Transverse colon (tissue), 4 donors: ENCODE results near the gene PSMD14. TPM values are rescaled to one million over a fixed set of nuclear protein-coding genes. Genes with fewer than 3 reads are reported as not detected.

Source experiments
- DNase-seq: peaks from one replicate; pipeline ENCODE4 v3.0.0-alpha.2; 2019
- H3K27ac ChIP-seq, 4 donors: fragments of 200-600 bp; sonication (generic); 2 replicates each; pipeline ENCODE4 v1.5.1; 2016 to 2018; ENCODE audit warnings: inconsistent platforms in 4 of 4
- H3K27me3 ChIP-seq: fragments of 200-600 bp; sonication (generic); 2 replicates; pipeline ENCODE4 v1.5.1; 2017; ENCODE audit warnings: inconsistent platforms
- H3K36me3 ChIP-seq, 4 donors: fragments of 200-600 bp; sonication (generic); 2 replicates each; pipeline ENCODE4 v1.5.1; 2017 to 2019; ENCODE audit warnings: inconsistent platforms in 4 of 4
- H3K4me1 ChIP-seq, 4 donors: fragments of 200-600 bp; sonication (generic); 2 replicates each; pipeline ENCODE4 v1.5.1; 2017 to 2020; ENCODE audit warnings: inconsistent platforms in 4 of 4
- H3K4me3 ChIP-seq, 4 donors: fragments of 200-600 bp; sonication (generic); 1 replicate in 1 of 4; 2 replicates in 3 of 4; pipeline versions ENCODE4 v1.5.1 to v1.6.1; 2017 to 2019; ENCODE audit warnings: inconsistent platforms in 4 of 4
- H3K9me3 ChIP-seq, 2 donors: fragments of 200-600 bp; sonication (generic); 2 replicates each; pipeline ENCODE4 v1.5.1; 2017 to 2019; ENCODE audit warnings: inconsistent platforms in 2 of 2
- EP300 ChIP-seq: sonication (generic); formaldehyde crosslinking; IDR thresholded peaks from one replicate; pipeline ENCODE4 v1.6.1; 2017; ENCODE audit warnings: antibody characterized with exemption, low read depth
- POLR2A ChIP-seq: fragments of 450-650 bp; IDR thresholded peaks from one replicate; pipeline ENCODE4 v1.6.1; 2016; ENCODE audit warnings: antibody characterized with exemption, mild to moderate bottlenecking, moderate library complexity
- POLR2AphosphoS5 ChIP-seq, 3 donors: sonication (generic); formaldehyde crosslinking; IDR thresholded peaks; one replicate each; pipeline ENCODE4 v1.6.1; 2016; ENCODE audit warnings: antibody characterized with exemption in 3 of 3
- WGBS, 2 donors: methylation state at CpG; one replicate each; pipeline ENCODE4 v1.1.5; 2018; ENCODE audit warnings: low coverage in 1 of 2; 5-methylcytosine and 5-hydroxymethylcytosine counted together
- in situ Hi-C, 4 donors: fragments of 200-750 bp; cut with MboI; loops; one replicate each; pipeline versions ENCODE4 v1.15.0 to v1.15.1; 2017; ENCODE audit warnings: low sequenced_read_pairs in 3 of 4, low pct_ligation_motif_present in 1 of 4, low pct_unique_long_range_greater_than_20kb in 1 of 4
- intact Hi-C: fragments of 100-400 bp; cut with DNase I; formaldehyde crosslinking; loops from one replicate; pipeline ENCODE4 v1.15.1; 2023; ENCODE audit warnings: low total_unique reads
- total RNA-seq, 4 donors: library from RNA; depleted of rRNA; stranded (reverse); fragments of >200 nt; gene quantifications; one replicate each; pipeline ENCODE4 v1.1.0, GENCODE V29; 2016
- TF ChIP-seq, protein P1 (sequence below), 5 experiments: fragments of 200-600 bp in 3 of 5; fragments of 450-650 bp in 2 of 5; sonication (generic) in 3 of 5; IDR thresholded peaks; 1 replicate in 2 of 5; 2 replicates in 3 of 5; pipeline ENCODE4 v1.5.1; 2016 to 2017; ENCODE audit warnings: antibody characterized with exemption in 5 of 5, inconsistent platforms in 3 of 5, mild to moderate bottlenecking in 2 of 5, moderate library complexity in 1 of 5

The PSMD14 gene
- total RNA-seq, 4 donors from 2014 or later: 5.2 to 30.1 (median 22.6) TPM

DNA sequence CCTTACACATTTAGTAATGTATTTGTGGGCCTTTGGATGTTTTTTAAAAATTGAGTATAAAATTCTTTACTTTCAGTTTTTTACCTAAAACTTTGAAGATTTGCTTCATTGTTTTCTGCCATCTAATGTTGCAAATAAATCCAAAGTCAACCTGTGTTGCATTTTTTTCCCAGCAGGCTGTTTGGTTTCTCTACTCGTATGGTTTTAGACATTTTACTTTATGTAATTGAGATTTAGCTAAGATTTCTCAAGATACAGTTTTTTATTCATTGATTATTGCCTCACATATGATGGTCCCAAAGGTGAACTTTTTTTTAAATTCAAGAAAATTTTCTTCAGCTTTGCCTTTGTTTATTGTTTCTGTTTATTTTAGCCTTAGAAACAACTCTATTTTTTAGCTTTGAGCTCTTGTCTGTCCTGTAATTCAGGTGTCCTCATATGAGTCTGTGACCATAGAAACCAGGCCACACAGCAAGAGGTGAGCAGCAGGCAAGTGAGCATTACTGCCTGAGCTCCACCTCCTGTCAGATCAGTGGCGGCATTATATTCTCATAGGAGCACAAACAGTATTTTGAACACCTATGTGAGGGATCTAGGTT is 54.4 kb downstream of the PSMD14 start:
- H3K4me3 ChIP-seq: no peak overlapping the region
- no peaks in the 10 kb centered on the region for H3K27me3 ChIP-seq
- H3K36me3 ChIP-seq: peaks cover 0 to 19% (median 0%) of the 10 kb centered on the region in 4 donors
- WGBS, 2 donors: 98 to 100% methylated on average over 1 to 2 of the region's 2 CpGs
- H3K27ac ChIP-seq: no peak overlapping the region
- in situ Hi-C loops (no loop called here), intact Hi-C loops (no loop called here)
- no peak for DNase-seq
- no peaks in the 10 kb centered on the region for H3K4me1 ChIP-seq
- peaks cover 14 to 17% of the 10 kb centered on the region in 2 donors for H3K9me3 ChIP-seq
- TF ChIP-seq, protein P1, sequence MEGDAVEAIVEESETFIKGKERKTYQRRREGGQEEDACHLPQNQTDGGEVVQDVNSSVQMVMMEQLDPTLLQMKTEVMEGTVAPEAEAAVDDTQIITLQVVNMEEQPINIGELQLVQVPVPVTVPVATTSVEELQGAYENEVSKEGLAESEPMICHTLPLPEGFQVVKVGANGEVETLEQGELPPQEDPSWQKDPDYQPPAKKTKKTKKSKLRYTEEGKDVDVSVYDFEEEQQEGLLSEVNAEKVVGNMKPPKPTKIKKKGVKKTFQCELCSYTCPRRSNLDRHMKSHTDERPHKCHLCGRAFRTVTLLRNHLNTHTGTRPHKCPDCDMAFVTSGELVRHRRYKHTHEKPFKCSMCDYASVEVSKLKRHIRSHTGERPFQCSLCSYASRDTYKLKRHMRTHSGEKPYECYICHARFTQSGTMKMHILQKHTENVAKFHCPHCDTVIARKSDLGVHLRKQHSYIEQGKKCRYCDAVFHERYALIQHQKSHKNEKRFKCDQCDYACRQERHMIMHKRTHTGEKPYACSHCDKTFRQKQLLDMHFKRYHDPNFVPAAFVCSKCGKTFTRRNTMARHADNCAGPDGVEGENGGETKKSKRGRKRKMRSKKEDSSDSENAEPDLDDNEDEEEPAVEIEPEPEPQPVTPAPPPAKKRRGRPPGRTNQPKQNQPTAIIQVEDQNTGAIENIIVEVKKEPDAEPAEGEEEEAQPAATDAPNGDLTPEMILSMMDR (IDR thresholded peaks at IDR 0.05): no peak
- no peak for TF ChIP-seq POLR2A
- no peak for TF ChIP-seq EP300
- TF ChIP-seq POLR2AphosphoS5 (IDR thresholded peaks at IDR 0.05): no peak

- in situ Hi-C loops: no loop called here
- WGBS, 2 donors: 74 to 93% methylated on average over 2 to 3 of the region's 3 CpGs
- no peak for DNase-seq
- intact Hi-C loops: no loop called here
- Histone ChIP-seq H3K27me3 (no peaks in the 10 kb centered on the region), H3K27ac (no peak overlapping the region), H3K4me1 (no peaks in the 10 kb centered on the region), H3K4me3 (no peak overlapping the region), H3K36me3 (peaks cover 0 to 34% (median 0%) of the 10 kb centered on the region in 4 donors), H3K9me3 (peaks cover under 1 to 5% of the 10 kb centered on the region in 2 donors)
- TF ChIP-seq, protein P1 (IDR thresholded peaks at IDR 0.05): no peak
- TF ChIP-seq POLR2A: no peak
- no peak for TF ChIP-seq POLR2AphosphoS5 (IDR thresholded peaks at IDR 0.05)
- TF ChIP-seq EP300: no peak
Observed at GRCh38 chr2:161367675-161368074, 59.5 kb downstream of the PSMD14 start.

DNA sequence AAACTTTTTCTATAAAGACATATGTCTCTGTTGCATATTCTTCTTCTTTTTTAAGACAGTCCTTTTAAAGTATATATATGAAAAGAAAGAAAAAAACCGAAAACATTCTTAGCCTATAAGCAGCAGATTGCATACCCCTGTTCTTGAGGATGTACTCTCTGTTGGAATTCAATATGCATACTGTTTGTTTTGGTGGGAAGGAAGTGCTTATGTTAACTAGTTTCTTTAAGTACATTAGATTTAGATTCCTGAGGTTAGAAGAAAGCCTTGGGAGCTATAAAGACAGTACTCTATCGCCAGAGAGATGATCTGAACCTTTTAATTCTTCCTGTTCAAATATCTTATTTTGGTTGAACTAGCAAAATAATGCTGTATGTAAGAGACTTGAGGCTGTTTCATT is 61.1 kb downstream of the PSMD14 start:
- H3K4me1 ChIP-seq: no peaks in the 10 kb centered on the region
- WGBS, 2 donors: 89 to 97% methylated on average over 2 of the region's 2 CpGs
- no peak overlapping the region for H3K4me3 ChIP-seq
- in situ Hi-C loops: no loop called here
- no peak for DNase-seq
- no peak overlapping the region for H3K27ac ChIP-seq
- H3K36me3 ChIP-seq: peaks cover 0 to 30% (median 0%) of the 10 kb centered on the region in 4 donors
- intact Hi-C loops: no loop called here
- no peak for TF ChIP-seq EP300
- TF ChIP-seq, protein P1 (IDR thresholded peaks at IDR 0.05): no peak
- no peak for TF ChIP-seq POLR2AphosphoS5 (IDR thresholded peaks at IDR 0.05)
- no peaks in the 10 kb centered on the region for H3K27me3 ChIP-seq
- no peaks in the 10 kb centered on the region for H3K9me3 ChIP-seq

- in situ Hi-C loops: no loop called here
- intact Hi-C loops: no loop called here
- no peaks in the 10 kb centered on the region for H3K9me3 ChIP-seq
- WGBS, 2 donors: 72 to 74% methylated on average over 3 of the region's 3 CpGs
- DNase-seq: no peak
- H3K4me1 ChIP-seq: no peaks in the 10 kb centered on the region
- H3K36me3 ChIP-seq: peaks cover 0 to 30% (median 0%) of the 10 kb centered on the region in 4 donors
- H3K27me3 ChIP-seq: no peaks in the 10 kb centered on the region
- H3K27ac ChIP-seq: no peak overlapping the region
- TF ChIP-seq, protein P1 (IDR thresholded peaks at IDR 0.05): no peak
- TF ChIP-seq POLR2AphosphoS5 (IDR thresholded peaks at IDR 0.05): no peak
- TF ChIP-seq EP300: no peak
- TF ChIP-seq POLR2A: no peak
- H3K4me3 ChIP-seq: no peak overlapping the region
Observed at GRCh38 chr2:161370981-161371380, 62.8 kb downstream of the PSMD14 start.
